Measurements from ENCODE around the gene STOX2. TPM values are rescaled to one million over a fixed set of nuclear protein-coding genes. Genes with fewer than 3 reads are reported as not detected.

STOX2 gene
- polyA plus RNA-seq, 1 of the 3 experiments (the other 2 are of a cell fraction), result 0.16 TPM

GRCh38 chr4:184022679-184023383 lies 117.7 kb downstream of the STOX2 start:
- no peak overlapping the region for H2AFZ ChIP-seq (ENCODE audit: low read depth)
- no peaks in the 10 kb centered on the region for H3F3A ChIP-seq (replicated peaks; ENCODE audit: insufficient read depth)
- H3K4me1 ChIP-seq (ENCODE audit: control insufficient read depth in 1 of 2, insufficient read depth in 2 of 2, low read depth in 1 of 2, low read length in 1 of 2), result peaks cover 0 to 10% of the 10 kb centered on the region in 2 experiments; a peak in 2 of 4 replicates
- no peak overlapping the region; a peak in 1 of 4 replicates for H3K27ac ChIP-seq (ENCODE audit: low read depth in 2 of 2, low read length in 1 of 2)
- no peak for DNase-seq
- H4K20me1 ChIP-seq (ENCODE audit: insufficient read depth), result no peaks in the 10 kb centered on the region
- 47% methylated on average over 9 of the region's 9 CpGs for whole genome bisulfite sequencing (ENCODE audit: low lambda C conversion rate)
- CTCF ChIA-PET, result interaction anchor here (0.8 kb wide), 1 partner anchor 9 kb away, joined by 3 read pairs; no protein-coding TSS in a partner anchor
- no peaks in the 10 kb centered on the region for H3K27me3 ChIP-seq (ENCODE audit: insufficient read depth)
- no peak overlapping the region for H3K9ac ChIP-seq
- no peaks in the 10 kb centered on the region for H3K79me2 ChIP-seq (ENCODE audit: insufficient read depth)
- no peak overlapping the region for H3K4me3 ChIP-seq (ENCODE audit: low read depth in 2 of 2, low read length in 1 of 2)
- peaks cover 0 to 2% of the 10 kb centered on the region in 2 experiments for H3K36me3 ChIP-seq (replicated peaks in 1 of 2; ENCODE audit: control insufficient read depth in 1 of 2, insufficient read depth in 2 of 2, low read length in 1 of 2)
- no peaks in the 10 kb centered on the region for H3K9me2 ChIP-seq
- no peak overlapping the region for H3K4me2 ChIP-seq
- no peaks in the 10 kb centered on the region for H3K9me3 ChIP-seq
- TF ChIP-seq CTCF (IDR thresholded peaks at IDR 0.05) (no peak), TEAD4 (IDR thresholded peaks at IDR 0.05; ENCODE audit: borderline replicate concordance, insufficient read depth) (no peak), FOXM1 (IDR thresholded peaks at IDR 0.05; ENCODE audit: low read depth) (no peak), FOXJ3 (CRISPR knock-in tag; IDR thresholded peaks at IDR 0.05) (no peak), USF2 (IDR thresholded peaks at IDR 0.05; ENCODE audit: borderline replicate concordance, low read depth, low read length) (no peak)
- POLR2A ChIA-PET, result no interaction called here

- no peaks in the 10 kb centered on the region for H4K20me1 ChIP-seq (ENCODE audit: insufficient read depth)
- H3K4me2 ChIP-seq, result no peak overlapping the region
- H3K9me2 ChIP-seq, result no peaks in the 10 kb centered on the region
- ChIA-PET CTCF (interaction anchor here (0.5 kb wide), 1 partner anchor 128 kb away, joined by 3 read pairs; no protein-coding TSS in a partner anchor), POLR2A (no interaction called here)
- H3K27ac ChIP-seq (ENCODE audit: low read depth in 2 of 2, low read length in 1 of 2), result no peak overlapping the region
- no peak for DNase-seq
- no peaks in the 10 kb centered on the region for H3K9me3 ChIP-seq
- no peaks in the 10 kb centered on the region for H3F3A ChIP-seq (replicated peaks; ENCODE audit: insufficient read depth)
- no peak overlapping the region for H3K9ac ChIP-seq
- no peaks in the 10 kb centered on the region for H3K79me2 ChIP-seq (ENCODE audit: insufficient read depth)
- H3K36me3 ChIP-seq (replicated peaks in 1 of 2; ENCODE audit: control insufficient read depth in 1 of 2, insufficient read depth in 2 of 2, low read length in 1 of 2), result no peaks in the 10 kb centered on the region
- 39% methylated on average over 4 of the region's 4 CpGs for WGBS (ENCODE audit: low lambda C conversion rate)
- H3K27me3 ChIP-seq (ENCODE audit: insufficient read depth), result no peaks in the 10 kb centered on the region
- H3K4me1 ChIP-seq (ENCODE audit: control insufficient read depth in 1 of 2, insufficient read depth in 2 of 2, low read depth in 1 of 2, low read length in 1 of 2), result peaks cover 0 to 7% of the 10 kb centered on the region in 2 experiments; a peak in 1 of 4 replicates
- no peak overlapping the region for H3K4me3 ChIP-seq (ENCODE audit: low read depth in 2 of 2, low read length in 1 of 2)
- H2AFZ ChIP-seq (ENCODE audit: low read depth), result no peak overlapping the region
- no peak for TF ChIP-seq ZBTB33 (IDR thresholded peaks at IDR 0.05; ENCODE audit: borderline replicate concordance, low read depth)
- TF ChIP-seq TAF1 (IDR thresholded peaks at IDR 0.05; ENCODE audit: borderline replicate concordance, low read depth, low read length), result no peak
- TF ChIP-seq RAD21 (IDR thresholded peaks at IDR 0.05; ENCODE audit: low read length), result no peak
- TF ChIP-seq RFX5 (IDR thresholded peaks at IDR 0.05; ENCODE audit: low read length), result no peak
- TF ChIP-seq SIN3A (IDR thresholded peaks at IDR 0.05; ENCODE audit: borderline replicate concordance, low read depth, low read length), result no peak
- no peak for TF ChIP-seq FOXM1 (IDR thresholded peaks at IDR 0.05; ENCODE audit: low read depth)
- no peak for TF ChIP-seq JUND (IDR thresholded peaks at IDR 0.05)
- no peak for TF ChIP-seq CHD2 (IDR thresholded peaks at IDR 0.05; ENCODE audit: low read length, partially characterized antibody)
- TF ChIP-seq EZH2phosphoT487 (IDR thresholded peaks at IDR 0.05; ENCODE audit: borderline replicate concordance, low read depth), result no peak
- no peak for TF ChIP-seq USF1 (IDR thresholded peaks at IDR 0.05; ENCODE audit: borderline replicate concordance, low read depth)
- TF ChIP-seq REST (IDR thresholded peaks at IDR 0.05; ENCODE audit: low read depth, low read length), result no peak
- TF ChIP-seq MXI1 (IDR thresholded peaks at IDR 0.05; ENCODE audit: low read depth, low read length), result no peak
- TF ChIP-seq RXRA (IDR thresholded peaks at IDR 0.05; ENCODE audit: borderline replicate concordance, low read depth), result no peak
Observed at GRCh38 chr4:184024637-184025036, 119.5 kb downstream of the STOX2 start.

Measured in SK-N-SH (cell line).